ENCODE measurements around the gene TBC1D22B. TPM values are rescaled to one million over a fixed set of nuclear protein-coding genes. Genes with fewer than 3 reads are reported as not detected.
"Not testable (repeated sequence)": the region's sequence is repeated elsewhere in the genome, so short reads cannot be mapped to it uniquely, and the experiment has no call there.

Gene TBC1D22B
- total RNA-seq, 1 donor from 2014 or later = 12.5 TPM

DNA sequence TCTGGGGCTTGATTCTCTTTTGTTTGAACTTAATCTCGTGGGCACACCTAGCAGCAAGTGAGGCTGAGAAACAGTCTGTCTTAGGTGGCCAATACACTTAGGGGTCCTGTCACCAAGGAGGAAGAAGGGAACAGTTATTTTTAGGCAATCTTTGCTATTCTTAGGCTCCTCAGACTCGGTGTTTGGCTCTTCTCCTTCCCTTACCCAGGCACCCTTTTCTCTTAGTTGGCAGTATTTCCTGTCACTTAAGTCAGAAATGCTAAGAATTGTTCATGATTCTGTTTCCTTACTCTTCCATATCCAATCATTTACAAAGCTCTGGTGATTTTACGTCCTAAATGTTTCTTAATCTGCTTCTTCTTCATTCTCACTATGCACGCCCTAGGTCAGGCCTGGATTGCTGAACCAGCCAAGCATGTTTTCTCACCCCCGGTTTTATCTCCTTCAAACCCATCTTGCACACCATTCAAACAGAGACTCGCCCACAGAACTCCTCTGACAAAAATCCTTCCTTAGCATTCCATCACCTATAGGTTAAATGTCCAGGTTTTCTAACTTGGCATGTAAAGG is 45.6 kb downstream of the TBC1D22B start:
- DNase-seq (ENCODE audit: low spot score) = no peak

DNA sequence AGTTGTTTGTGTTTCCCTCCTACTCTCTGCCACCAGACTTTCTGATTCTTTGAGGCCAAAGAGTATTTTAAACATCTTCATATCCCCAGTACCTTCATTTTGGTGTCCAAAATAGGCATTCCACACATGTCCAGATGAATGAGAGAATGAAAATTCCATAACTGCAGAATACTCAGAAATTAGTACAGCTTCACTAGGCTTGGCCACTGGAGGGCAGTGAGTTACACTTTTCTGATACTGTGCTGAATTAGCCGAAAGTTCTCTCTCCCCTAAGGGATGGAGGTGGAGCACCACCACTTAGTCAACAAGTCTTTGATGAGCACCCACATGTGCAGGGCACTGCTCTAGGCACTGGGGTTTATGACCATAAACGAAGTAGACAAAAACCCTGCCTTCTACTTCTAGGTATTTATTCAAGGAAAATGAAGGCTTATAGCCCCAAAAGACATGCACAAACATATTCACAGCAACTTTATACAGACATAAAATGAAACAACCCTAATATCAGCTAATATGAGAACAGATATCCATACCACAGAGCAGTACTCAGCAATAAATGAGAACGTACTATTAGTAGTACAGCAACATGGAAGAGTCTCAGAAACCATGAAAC is 46.4 kb downstream of the TBC1D22B start:
- DNase-seq (ENCODE audit: low spot score) = no peak

DNA sequence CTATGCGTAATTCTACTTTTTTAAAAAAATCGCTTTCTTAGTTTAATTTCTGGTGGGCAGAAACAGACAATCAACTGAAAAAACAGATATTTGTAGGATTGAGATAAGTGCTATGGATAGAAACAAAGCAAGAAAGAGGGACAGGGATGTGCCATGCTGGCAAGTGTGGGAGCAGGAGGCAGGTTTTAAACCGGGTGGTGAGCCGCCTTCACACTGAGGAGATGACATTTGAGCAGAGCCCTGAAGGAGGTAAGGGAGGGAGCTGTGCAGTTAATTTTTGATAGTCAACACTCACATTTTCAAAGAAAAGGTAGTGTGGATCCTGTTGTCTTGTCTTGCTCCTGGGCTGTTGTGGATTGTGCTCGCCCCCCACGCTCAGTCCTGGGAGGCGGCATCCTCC is 47.2 kb downstream of the TBC1D22B start:
- DNase-seq (ENCODE audit: low spot score) = no peak

DNA sequence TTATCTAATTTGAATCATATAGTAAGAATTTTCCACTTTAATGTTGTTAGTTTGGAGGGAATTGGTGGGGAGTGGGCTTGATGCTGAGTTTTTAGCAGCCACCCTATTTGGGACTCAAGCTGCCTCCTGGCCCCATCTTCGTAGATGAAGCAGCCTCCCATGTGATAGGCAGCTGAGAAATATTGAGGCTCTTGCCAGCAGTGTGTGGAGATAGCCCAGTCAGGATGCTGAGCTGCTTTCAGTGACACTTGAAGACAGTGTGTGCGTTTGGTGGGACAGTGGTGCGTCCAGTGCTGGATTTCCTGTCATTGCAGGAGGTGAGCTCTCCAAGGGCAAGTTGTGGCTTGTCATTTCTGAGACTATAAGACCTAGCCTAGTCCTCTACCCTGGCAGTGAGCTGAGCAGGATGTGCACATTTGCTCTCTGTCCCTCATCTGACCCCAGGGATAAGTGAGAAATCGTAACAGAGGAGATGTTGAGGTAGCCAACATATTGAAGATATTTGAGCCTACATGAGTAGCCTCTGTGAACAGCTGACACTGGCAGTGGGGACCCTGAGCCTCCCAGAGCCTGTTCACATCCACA is 48.4 kb downstream of the TBC1D22B start:
- no peak for DNase-seq (ENCODE audit: low spot score)

DNA sequence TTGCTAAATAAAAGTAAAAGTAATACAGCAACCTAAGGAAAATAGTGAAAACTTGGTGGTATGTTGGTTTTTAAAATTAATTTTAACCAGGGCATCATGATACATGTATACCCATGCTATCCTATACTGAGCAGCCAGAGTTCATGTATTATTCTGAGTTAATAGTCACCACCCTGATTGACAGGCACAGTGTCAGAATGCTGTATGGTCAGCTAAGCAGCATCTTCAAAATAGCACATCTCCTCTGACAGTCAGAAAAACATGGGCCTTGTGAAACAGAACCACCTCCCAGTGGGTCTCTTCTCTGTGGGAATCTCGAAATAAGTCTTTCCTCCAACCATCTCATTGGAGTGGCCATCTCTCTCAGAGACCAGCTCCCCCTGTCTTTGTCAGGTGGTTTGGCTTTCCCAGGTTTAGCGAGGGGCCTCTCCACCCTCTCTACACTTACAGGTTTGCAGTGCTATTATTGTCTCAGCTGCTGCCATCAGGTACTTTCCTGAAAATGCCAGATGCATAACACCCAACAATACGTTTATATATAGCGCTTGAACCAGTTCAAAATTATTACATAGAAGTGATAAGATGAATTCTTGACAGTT is 49.2 kb downstream of the TBC1D22B start:
- DNase-seq (ENCODE audit: low spot score) = no peak

DNA sequence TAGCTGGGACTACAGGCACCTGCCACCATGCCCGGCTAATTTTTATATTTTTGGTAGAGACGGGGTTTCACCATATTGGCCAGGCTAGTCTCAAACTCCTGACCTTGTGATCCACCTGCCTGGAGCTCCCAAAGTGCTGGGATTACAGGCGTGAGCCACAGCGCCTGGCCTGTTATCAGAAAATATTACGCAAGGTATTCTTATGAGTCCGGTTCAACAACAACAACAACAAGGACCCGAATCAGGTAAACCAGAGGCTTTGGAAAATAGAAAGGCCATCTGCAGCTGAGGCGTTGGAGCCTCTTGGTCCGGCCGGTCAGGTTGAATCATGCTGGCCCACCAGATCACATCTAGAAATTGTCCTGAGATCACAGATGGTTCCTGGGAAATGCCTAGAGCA is 49.9 kb downstream of the TBC1D22B start:
- not testable (repeated sequence) for DNase-seq (ENCODE audit: low spot score)

DNA sequence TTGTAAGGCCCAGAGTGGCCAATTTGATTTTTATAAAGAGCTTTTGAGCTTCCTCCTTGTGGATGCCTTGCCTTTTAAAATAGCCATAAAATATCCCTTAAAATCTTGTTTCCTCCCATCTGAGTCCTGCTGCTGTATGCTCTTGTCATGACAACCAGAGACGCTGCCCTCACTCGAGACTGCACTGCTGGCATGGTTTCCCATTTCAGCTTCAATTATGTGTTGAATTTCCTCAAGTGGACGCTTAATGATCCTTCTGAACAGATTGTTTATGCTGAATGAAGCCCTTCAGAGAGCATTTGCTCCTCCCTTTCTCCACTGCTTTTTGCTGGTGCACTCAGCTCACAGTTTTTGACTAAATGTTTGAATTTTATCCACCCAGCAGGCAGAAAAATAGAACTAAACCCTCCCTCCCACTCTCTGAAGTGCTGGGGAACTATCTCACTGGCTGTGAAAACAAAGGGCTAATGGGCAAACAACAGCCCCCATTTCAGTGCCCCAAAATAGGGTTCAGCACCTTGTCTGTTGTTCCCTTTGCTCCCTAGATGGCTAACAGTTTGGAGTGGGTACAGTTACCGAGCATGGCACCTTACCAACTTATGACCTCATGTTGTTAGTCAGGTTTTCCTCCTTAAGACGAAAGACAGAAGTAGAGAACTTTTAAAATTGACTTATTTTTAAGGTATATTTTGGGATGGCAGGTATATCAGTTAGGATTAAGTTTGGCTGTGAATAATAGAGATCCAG is 50.7 kb downstream of the TBC1D22B start:
- DNase-seq (ENCODE audit: low spot score) = no peak

DNA sequence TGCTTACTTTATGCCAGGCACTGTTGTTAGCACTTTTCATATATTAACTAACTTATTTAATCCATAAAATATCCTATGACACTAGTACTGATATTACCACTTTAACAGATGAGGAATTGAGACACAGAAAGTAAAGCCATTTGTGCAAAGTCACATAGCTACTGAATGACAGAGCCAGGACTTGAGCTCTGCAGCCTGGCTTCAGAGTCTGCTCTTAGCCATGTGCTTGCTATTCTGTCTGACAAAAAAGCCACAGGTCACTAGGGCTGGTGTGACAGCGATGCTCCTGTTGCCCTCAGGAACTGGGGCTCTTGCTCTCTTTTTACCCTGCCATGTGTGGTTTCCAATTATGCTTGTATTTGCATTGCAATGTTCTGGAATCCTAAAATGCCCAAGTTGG is 51.5 kb downstream of the TBC1D22B start:
- DNase-seq (ENCODE audit: low spot score) = no peak

DNA sequence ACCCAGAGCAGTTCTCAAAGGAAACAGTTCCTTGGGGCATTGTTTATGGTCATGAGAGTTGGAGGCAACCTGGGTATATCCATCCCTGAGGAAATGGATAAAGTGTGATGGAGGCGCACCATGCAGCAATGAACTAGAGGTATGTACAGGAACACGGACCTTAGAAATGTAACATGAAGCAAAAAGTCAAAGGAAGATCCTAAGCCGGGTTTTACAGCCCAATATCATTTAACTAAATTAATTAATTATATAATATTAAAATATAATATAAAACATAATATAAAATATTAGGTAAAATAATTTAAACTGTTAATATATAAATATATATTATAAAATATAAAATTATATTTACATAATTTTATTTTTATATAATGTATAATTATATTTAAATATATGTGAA is 52.1 kb downstream of the TBC1D22B start:
- no peak for DNase-seq (ENCODE audit: low spot score)

DNA sequence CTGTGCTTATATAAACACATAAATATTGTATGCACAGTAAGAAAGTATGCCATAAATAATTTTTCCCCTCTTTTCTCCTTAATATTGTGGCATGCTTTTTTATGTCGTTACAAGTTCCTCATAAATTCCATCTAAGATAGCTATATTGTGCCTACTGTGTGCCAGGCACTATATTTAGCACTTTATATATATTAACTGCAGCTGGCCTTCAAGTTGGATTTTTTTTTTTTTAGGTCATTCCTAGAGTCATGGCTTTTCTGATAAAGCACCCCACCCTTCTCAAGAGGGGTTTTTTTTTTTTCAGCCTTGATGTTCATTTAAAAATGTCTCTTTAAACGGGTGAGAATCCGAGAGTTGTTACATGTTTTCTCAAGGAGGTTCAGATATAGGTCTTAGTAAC is 53.4 kb downstream of the TBC1D22B start:
- no peak for DNase-seq (ENCODE audit: low spot score)

DNA sequence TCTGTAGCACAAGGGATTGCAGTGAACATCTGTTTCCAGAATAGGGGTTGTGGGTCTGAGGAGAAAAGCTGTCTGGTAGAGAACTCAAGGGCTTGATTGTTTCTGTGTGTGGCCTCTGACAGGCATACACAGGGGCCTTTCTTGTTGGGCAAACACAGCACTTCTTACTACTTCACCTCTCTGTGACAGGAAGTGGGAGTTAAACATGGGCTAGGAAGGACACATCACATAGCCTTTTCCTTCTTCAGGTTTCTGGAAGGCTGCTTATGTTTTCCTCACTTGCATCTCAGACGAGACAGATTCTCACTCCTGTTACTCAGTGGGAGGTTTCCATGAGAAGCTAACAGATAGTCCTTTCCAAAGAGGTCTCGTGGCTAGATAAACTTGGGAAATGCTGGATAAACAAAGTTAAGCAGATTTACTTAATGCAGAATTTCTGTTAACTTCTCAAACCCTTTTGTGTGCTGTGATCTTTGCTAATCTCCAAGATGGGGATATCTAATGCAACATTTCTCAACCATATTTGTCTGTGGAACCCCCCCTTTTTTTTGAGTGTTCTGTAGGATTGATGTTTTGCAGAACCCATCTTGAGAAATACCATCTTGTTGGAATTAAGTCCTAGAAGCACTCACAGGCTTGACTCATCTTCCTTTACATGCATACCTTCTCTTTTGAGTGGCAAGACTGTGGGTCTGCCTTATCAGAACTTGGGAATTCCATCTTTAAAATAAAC is 54.3 kb downstream of the TBC1D22B start:
- DNase-seq (ENCODE audit: low spot score) = no peak

DNA sequence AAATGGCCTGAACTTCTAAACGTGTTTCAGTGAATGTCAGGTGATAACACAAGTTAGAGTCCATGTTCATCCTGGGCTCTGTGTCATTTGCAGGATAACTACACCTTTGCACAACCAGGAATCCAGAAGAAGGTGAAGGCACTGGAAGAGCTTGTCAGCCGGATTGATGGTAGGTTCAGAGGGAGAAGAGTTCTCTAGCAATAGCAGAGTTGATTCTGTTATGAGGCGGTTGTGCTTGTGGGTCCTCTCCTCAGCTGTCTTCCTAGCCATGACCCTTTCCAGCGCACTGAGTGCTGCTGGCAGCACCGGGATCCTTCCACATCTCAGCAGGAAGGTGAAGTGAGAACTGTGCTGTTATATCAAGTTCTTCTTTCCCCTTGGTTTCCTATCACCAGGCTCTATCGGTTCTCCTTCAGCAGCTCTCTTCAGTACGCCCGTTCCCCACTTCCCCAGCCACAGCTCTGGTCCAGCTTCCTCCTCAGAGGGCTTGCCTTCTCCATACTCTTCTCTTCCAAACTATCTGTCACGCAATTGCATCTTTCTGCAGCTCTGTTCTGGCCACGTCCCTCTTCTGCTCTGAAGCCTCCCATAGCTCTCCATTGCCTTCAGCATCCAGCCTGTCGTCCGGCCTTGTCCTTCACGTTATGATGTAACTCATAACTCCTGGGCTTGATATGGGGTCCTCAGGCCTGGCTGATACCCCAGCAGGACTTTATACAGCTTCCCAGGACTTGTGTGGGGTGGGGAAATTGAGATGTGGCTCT is 56.3 kb downstream of the TBC1D22B start:
- DNase-seq (ENCODE audit: low spot score) = no peak

DNA sequence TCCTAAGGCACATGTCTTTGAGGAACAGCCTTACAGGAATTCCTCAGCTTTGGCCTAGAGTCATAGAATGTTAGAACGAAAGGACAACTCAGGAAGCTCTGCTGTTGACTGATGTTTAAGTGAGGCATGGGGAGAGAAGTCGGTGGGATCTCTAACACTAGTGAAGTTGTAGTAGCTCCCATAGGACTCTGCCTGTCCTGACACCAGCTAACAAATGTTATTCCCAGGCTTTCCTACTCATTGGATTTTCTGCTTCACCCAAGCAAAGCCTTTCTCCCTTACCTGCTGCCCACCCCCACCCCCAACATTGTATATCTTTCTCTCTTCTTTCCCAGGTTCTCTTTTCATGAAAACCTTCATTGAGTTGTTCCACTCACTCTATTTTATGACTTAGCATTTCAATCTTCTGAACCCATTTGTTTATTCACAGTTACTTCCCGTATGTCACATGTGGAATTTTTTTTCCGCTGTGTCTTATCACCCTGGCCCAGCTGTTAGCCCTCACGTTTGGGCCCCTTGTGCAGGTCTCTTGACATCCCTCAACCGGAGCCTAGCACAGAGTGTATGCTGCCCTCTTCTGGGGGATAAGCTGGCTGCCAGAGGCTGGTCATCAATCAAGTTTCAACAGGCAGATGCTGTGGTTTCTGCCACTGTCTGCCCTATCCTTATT is 57.0 kb downstream of the TBC1D22B start:
- DNase-seq (ENCODE audit: low spot score) = no peak

DNA sequence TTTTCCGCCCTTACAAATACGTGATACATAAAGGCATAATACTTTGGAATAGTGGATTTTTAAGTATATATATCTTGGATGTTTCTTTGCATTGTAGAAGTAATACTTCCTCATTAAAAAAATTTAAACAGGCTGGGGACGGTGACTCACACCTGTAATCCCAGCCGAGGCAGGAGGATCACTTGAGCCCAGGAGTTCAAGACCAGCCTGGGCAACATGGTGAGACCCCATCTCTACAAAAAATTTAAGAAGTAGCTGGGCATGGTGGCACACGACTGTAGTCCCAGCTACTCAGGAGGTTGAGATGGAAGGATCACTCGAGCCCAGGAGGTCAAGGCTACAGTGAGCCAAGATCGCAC is 57.6 kb downstream of the TBC1D22B start:
- DNase-seq (ENCODE audit: low spot score) = no peak

DNA sequence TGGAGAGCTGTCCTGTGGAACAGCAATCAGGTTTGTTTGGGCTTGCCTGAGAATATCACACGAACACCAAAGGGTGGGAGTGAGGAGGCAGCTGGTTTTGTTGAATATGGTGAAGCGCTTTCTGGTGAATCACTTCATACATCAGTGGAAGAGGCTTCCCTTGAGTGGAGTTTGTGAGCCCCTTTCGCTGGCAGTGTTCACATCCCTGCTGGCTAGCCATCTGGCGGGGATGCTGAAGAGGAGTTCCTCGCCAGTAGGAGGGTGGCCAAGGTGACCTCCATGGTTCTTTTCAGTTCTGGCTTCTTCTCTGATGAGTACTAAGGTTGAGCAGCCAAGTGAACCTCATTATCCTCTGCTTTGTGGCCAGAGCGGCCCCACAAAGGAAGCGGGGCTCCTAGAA is 58.5 kb downstream of the TBC1D22B start:
- DNase-seq (ENCODE audit: low spot score) = no peak

DNA sequence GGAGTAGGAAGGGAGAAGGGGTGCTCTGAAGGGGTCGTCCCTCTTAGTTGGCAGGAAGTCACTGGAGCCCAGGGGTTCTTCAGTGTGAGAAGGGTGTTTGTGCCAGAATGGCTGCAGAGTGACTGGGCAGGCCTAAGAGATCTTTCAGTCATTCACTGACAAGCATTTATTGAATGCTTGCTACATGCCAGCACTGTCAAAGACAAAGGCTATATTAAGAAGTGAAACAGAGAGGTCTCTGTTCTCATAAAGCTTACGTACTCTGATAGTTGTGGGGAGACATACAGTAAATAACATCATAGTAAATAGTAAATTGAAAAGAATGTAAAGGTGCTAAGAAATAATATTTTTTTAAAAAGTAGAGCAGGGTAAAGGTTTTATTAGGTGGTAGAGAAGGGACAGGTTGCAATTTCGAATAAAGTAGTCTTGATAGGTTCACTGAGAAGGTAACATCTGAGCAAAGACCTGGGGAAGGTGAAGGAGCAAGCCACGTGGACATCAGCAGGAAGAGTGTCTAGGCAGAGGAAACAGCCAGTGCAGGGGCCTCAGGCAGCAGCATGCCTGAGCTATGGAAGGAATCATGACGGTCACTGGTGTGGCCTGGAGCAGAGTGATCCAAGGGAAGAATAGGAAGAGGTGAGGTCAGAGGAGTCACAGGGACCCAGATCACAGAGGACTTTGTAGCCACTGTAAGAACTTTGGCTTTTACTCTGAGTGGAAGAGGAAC is 59.9 kb downstream of the TBC1D22B start:
- DNase-seq (ENCODE audit: low spot score) = no peak

DNA sequence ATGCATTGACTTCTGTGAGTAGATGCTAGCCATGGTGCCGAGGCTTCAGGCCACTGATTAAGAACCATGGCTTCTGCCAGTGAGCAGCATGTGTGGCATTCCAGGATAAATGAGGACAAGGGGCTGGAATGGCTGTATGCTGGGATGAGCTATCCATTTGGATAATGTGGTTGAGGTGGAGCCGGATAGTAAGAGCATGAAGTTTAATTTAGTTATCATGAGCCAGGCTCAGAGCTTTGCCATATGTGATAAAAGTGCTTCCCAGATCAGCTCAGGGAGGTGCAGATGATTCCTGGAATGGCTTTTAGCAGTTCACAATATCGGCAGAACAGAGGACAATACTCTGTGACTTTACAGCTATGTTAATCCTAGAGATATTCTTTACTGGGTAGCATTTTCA is 61.6 kb downstream of the TBC1D22B start:
- no peak for DNase-seq (ENCODE audit: low spot score)

DNA sequence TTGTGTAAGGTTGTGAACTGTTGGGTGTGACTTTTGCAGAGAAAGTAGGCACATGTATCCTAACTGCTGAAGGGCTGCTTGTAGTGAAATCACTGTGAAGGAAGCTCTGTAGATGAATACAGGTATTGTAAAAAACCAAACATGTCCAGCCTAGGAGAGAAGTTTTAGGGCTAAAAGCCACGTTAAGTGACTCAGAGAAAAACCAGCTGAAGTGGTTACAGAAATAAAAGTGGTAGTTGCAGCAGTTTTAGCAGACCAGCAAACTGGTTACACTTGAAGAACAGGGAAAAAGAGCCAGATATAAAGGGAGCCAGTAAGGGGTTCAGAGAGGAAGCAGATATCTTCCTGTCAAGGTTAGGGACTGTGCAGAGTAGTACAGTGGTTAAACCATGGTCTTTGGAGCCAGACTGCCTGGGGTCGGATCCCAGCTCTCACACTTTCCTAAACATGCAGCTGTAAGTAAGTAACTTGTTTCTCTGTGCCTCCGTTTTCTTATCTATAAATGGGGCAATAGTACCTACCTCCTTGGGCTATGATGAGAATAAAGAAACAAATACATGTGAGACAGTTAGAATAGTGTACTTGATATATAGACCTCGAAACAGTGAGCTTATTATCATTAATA is 62.4 kb downstream of the TBC1D22B start:
- DNase-seq (ENCODE audit: low spot score) = no peak

DNA sequence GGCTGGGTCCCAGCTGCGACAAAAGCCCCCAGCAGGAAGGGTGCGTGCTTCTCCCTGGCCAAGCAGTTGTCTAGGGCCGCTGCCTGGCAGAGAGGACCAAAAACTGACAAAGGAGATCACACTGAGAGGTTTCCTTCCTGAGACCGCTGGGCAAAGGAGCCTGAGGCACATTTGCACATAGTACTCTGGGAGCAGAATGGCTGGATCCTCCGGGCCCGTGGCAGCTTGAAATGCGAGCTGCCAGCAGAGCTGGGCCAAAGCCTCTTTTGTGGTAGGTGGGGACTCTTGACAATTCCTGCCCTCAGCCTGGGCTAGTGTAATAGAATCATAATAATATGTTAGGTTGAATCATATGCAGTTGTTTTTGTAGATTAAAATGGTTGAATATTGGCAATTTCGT is 63.1 kb downstream of the TBC1D22B start:
- DNase-seq (ENCODE audit: low spot score) = no peak

DNA sequence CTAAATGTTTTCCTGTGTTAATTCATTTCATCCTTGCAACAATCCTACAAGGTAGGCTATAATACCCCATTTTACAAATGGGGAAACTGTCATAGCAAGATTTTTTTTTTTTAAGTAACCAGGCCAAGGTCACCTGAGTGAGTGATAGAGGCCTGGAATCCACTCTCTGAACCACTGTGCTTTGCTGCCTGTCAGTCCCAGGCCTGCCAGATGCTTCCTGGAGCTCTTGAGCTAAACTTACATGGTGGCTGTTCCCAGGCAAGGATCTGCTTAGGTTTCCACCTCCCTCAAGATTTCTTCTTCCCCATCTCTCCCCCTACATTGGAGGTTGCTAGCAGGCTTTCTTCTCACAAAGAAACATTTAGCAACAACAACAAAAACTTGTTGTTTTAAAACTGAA is 63.5 kb downstream of the TBC1D22B start:
- no peak for DNase-seq (ENCODE audit: low spot score)
